HEK293 (cell line): Measurements from ENCODE around the gene HECTD2.

ENCODE experiments used
- CTCF ChIA-PET: fragments of 350-600 bp; formaldehyde crosslinking; extraction: SDS; loops from one replicate; lab custom pipeline; 2021; ENCODE audit warnings: antibody characterized with exemption; lab: Yijun Ruan, JAX
- POLR2A ChIA-PET: fragments of 300-600 bp; formaldehyde crosslinking; extraction: SDS; loops from one replicate; lab custom pipeline; 2020; ENCODE audit warnings: antibody characterized with exemption, inconsistent platforms; lab: Yijun Ruan, JAX
- H3K27ac ChIP-seq: fragments of 200-500 bp; sonication (Bioruptor generic); 2 replicates; pipeline ENCODE4 v1.5.1; 2014; ENCODE audit warnings: low read depth, low read length, control low read depth, inconsistent platforms; ENCODE audit errors: extremely low read depth
- H3K36me3 ChIP-seq, 2 experiments: fragments of 200-500 bp in 1 of 2; sonication (Bioruptor generic) in 1 of 2; 1 replicate in 1 of 2; 2 replicates in 1 of 2; pipeline ENCODE4 v1.5.1; 2014 to 2017; ENCODE audit warnings: inconsistent platforms in 2 of 2, low read length in 2 of 2; ENCODE audit not compliant: control insufficient read depth in 2 of 2, insufficient read depth in 1 of 2
- H3K4me1 ChIP-seq: fragments of 200-500 bp; sonication (Bioruptor generic); 2 replicates; pipeline ENCODE4 v1.5.1; 2014; ENCODE audit warnings: mild to moderate bottlenecking, low read length, inconsistent platforms; ENCODE audit not compliant: control insufficient read depth, insufficient read depth
- H3K4me3 ChIP-seq: 2 replicates; pipeline ENCODE4 v1.5.1; 2011; ENCODE audit warnings: low read depth, mild to moderate bottlenecking, control low read depth, low read length, moderate library complexity
- H3K9me3 ChIP-seq: fragments of 200-500 bp; sonication (Bioruptor generic); 2 replicates; pipeline ENCODE4 v1.5.1; 2014; ENCODE audit warnings: low read depth, low read length, inconsistent platforms; ENCODE audit not compliant: control insufficient read depth, insufficient read depth
- BCL11A ChIP-seq: fragments of 450-650 bp; formaldehyde crosslinking; IDR thresholded peaks from 2 replicates; pipeline ENCODE4 v1.5.1; 2016; ENCODE audit warnings: low read depth, missing biosample characterization, missing genetic modification characterization
- BCL11B ChIP-seq: fragments of 450-650 bp; formaldehyde crosslinking; IDR thresholded peaks from 2 replicates; pipeline ENCODE4 v1.5.1; 2016; ENCODE audit warnings: low read depth, missing biosample characterization, missing genetic modification characterization
- EGR2 ChIP-seq: fragments of 450-650 bp; formaldehyde crosslinking; IDR thresholded peaks from 2 replicates; pipeline ENCODE4 v1.5.1; 2016; ENCODE audit warnings: low read depth, missing biosample characterization, missing genetic modification characterization
- GLIS1 ChIP-seq: fragments of 450-650 bp; formaldehyde crosslinking; IDR thresholded peaks from 2 replicates; pipeline ENCODE4 v1.5.1; 2016; ENCODE audit warnings: missing biosample characterization, missing genetic modification characterization
- HOXC10 ChIP-seq: sonication (generic); formaldehyde crosslinking; IDR thresholded peaks from 2 replicates; pipeline ENCODE4 v1.8.1; 2023; ENCODE audit warnings: mild to moderate bottlenecking, missing genetic modification reagents
- KLF7 ChIP-seq: fragments of 450-650 bp; formaldehyde crosslinking; IDR thresholded peaks from 2 replicates; pipeline ENCODE4 v1.5.1; 2016; ENCODE audit warnings: missing biosample characterization, missing genetic modification characterization, borderline replicate concordance
- OSR2 ChIP-seq: fragments of 450-650 bp; formaldehyde crosslinking; IDR thresholded peaks from 2 replicates; pipeline ENCODE4 v1.5.1; 2016; ENCODE audit warnings: missing biosample characterization, missing genetic modification characterization
- OVOL3 ChIP-seq: fragments of 450-650 bp; formaldehyde crosslinking; IDR thresholded peaks from 2 replicates; pipeline ENCODE4 v1.5.1; 2016; ENCODE audit warnings: missing biosample characterization, missing genetic modification characterization
- SCRT2 ChIP-seq: fragments of 450-650 bp; formaldehyde crosslinking; IDR thresholded peaks from 2 replicates; pipeline ENCODE4 v1.5.1; 2016; ENCODE audit warnings: missing biosample characterization, missing genetic modification characterization
- SP2 ChIP-seq: fragments of 450-650 bp; formaldehyde crosslinking; IDR thresholded peaks from 2 replicates; pipeline ENCODE4 v1.5.1; 2016; ENCODE audit warnings: missing biosample characterization, missing genetic modification characterization
- TRIM28 ChIP-seq: IDR thresholded peaks from 2 replicates; pipeline ENCODE4 v1.6.1; 2011; ENCODE audit warnings: low read length, control low read depth, borderline replicate concordance
- WT1 ChIP-seq: fragments of 450-650 bp; formaldehyde crosslinking; IDR thresholded peaks from 2 replicates; pipeline ENCODE4 v1.5.1; 2016; ENCODE audit warnings: missing biosample characterization, missing genetic modification characterization
- ZEB2 ChIP-seq: fragments of 450-650 bp; formaldehyde crosslinking; IDR thresholded peaks from 2 replicates; pipeline ENCODE4 v1.5.1; 2016; ENCODE audit warnings: missing biosample characterization, missing genetic modification characterization
- ZNF157 ChIP-seq: fragments of 450-650 bp; formaldehyde crosslinking; IDR thresholded peaks from 2 replicates; pipeline ENCODE4 v1.5.1; 2016; ENCODE audit warnings: missing biosample characterization, missing genetic modification characterization
- ZNF174 ChIP-seq: fragments of 450-650 bp; formaldehyde crosslinking; IDR thresholded peaks from 2 replicates; pipeline ENCODE4 v1.5.0; 2017; ENCODE audit warnings: missing biosample characterization, mild to moderate bottlenecking, missing genetic modification characterization
- ZNF2 ChIP-seq: fragments of 450-650 bp; formaldehyde crosslinking; IDR thresholded peaks from 2 replicates; pipeline ENCODE4 v1.5.1; 2016; ENCODE audit warnings: missing biosample characterization, missing genetic modification characterization
- ZNF202 ChIP-seq: fragments of 450-650 bp; formaldehyde crosslinking; IDR thresholded peaks from 2 replicates; pipeline ENCODE4 v1.5.1; 2016; ENCODE audit warnings: missing biosample characterization, missing genetic modification characterization, borderline replicate concordance
- ZNF280D ChIP-seq: fragments of 450-650 bp; formaldehyde crosslinking; IDR thresholded peaks from 2 replicates; pipeline ENCODE4 v1.5.1; 2016; ENCODE audit warnings: missing biosample characterization, missing genetic modification characterization
- ZNF341 ChIP-seq: fragments of 450-650 bp; formaldehyde crosslinking; IDR thresholded peaks from 2 replicates; pipeline ENCODE4; 2016; ENCODE audit warnings: low read depth, missing biosample characterization, missing genetic modification characterization
- ZNF366 ChIP-seq: fragments of 450-650 bp; formaldehyde crosslinking; conservative IDR thresholded peaks from 2 replicates; pipeline ENCODE4 v1.5.1; 2016; ENCODE audit warnings: missing biosample characterization, missing genetic modification characterization
- ZNF37A ChIP-seq: fragments of 450-650 bp; IDR thresholded peaks from 2 replicates; pipeline ENCODE4 v1.5.1; 2018; ENCODE audit warnings: missing biosample characterization, missing genetic modification characterization
- ZNF398 ChIP-seq: fragments of 450-650 bp; formaldehyde crosslinking; IDR thresholded peaks from 2 replicates; pipeline ENCODE4 v1.5.1; 2017; ENCODE audit warnings: missing biosample characterization, missing genetic modification characterization
- ZNF433 ChIP-seq: fragments of 450-650 bp; formaldehyde crosslinking; IDR thresholded peaks from 2 replicates; pipeline ENCODE4 v1.5.1; 2016; ENCODE audit warnings: missing biosample characterization, missing genetic modification characterization, low read depth
- ZNF544 ChIP-seq: fragments of 450-650 bp; formaldehyde crosslinking; IDR thresholded peaks from 2 replicates; pipeline ENCODE4 v1.5.0; 2017; ENCODE audit warnings: missing biosample characterization, missing genetic modification characterization
- ZNF571 ChIP-seq: fragments of 450-650 bp; formaldehyde crosslinking; IDR thresholded peaks from 2 replicates; pipeline ENCODE4 v1.5.0; 2017; ENCODE audit warnings: missing biosample characterization, missing genetic modification characterization
- ZNF580 ChIP-seq: fragments of 450-650 bp; formaldehyde crosslinking; IDR thresholded peaks from 2 replicates; pipeline ENCODE4 v1.5.1; 2016; ENCODE audit warnings: missing biosample characterization, missing genetic modification characterization
- ZNF610 ChIP-seq: fragments of 450-650 bp; formaldehyde crosslinking; IDR thresholded peaks from 2 replicates; pipeline ENCODE4 v1.5.1; 2016; ENCODE audit warnings: missing biosample characterization, missing genetic modification characterization, borderline replicate concordance
- ZNF623 ChIP-seq: fragments of 450-650 bp; formaldehyde crosslinking; IDR thresholded peaks from 2 replicates; pipeline ENCODE4 v1.5.1; 2016; ENCODE audit warnings: missing biosample characterization, missing genetic modification characterization
- ZNF701 ChIP-seq: fragments of 450-650 bp; formaldehyde crosslinking; IDR thresholded peaks from 2 replicates; pipeline ENCODE4 v1.5.1; 2016; ENCODE audit warnings: missing biosample characterization, missing genetic modification characterization
- ZNF843 ChIP-seq: fragments of 450-650 bp; formaldehyde crosslinking; IDR thresholded peaks from 2 replicates; pipeline ENCODE4 v1.5.1; 2016; ENCODE audit warnings: missing biosample characterization, missing genetic modification characterization

Gene HECTD2

GRCh38 chr10:91380873-91381256, 29.3 kb upstream of the HECTD2 start:
- no peak overlapping the region for H3K4me3 ChIP-seq
- TF ChIP-seq TRIM28 = 0 out of 2 replicates have a peak, but pooled peaks have one; percentile 30
- TF ChIP-seq ZNF571 (tag by site-specific recombination) = no peak
- no peak overlapping the region for H3K27ac ChIP-seq
- ChIA-PET CTCF (interaction anchor here (0.5 to 1.7 kb wide), 4 partner anchors 80 to 861 kb away, joined by 3 to 5 read pairs (median 3); no protein-coding TSS in a partner anchor), POLR2A (interaction anchor here (1.5 kb wide), 1 partner anchor 82 kb away, joined by 4 read pairs; no protein-coding TSS in a partner anchor)
- peaks cover 12% of the 10 kb centered on the region for H3K4me1 ChIP-seq
- no peaks in the 10 kb centered on the region for H3K36me3 ChIP-seq
- H3K9me3 ChIP-seq = no peaks in the 10 kb centered on the region

- no peaks in the 10 kb centered on the region for H3K9me3 ChIP-seq
- H3K36me3 ChIP-seq = no peaks in the 10 kb centered on the region
- H3K4me1 ChIP-seq = peaks cover 12% of the 10 kb centered on the region
- ChIA-PET POLR2A (interaction anchor here (0.6 to 0.8 kb wide), 2 partner anchors 28 to 915 kb away, joined by 3 to 6 read pairs; no protein-coding TSS in a partner anchor), CTCF (interaction anchor here (0.5 to 1.7 kb wide), 5 partner anchors 81 to 861 kb away, joined by 3 to 7 read pairs (median 3); no protein-coding TSS in a partner anchor)
- no peak overlapping the region for H3K4me3 ChIP-seq
- no peak overlapping the region; the same call in 1 of the 2 replicates for H3K27ac ChIP-seq
- TF ChIP-seq EGR2 = peak; percentile 73
- no peak for TF ChIP-seq OVOL3 (tag by site-specific recombination)
- no peak for TF ChIP-seq ZNF280D (tag by site-specific recombination)
- TF ChIP-seq ZNF544 = no peak
- TF ChIP-seq ZNF2 (tag by site-specific recombination) = no peak
- no peak for TF ChIP-seq KLF7 (tag by site-specific recombination)
- TF ChIP-seq ZNF701 (tag by site-specific recombination) = no peak
- TF ChIP-seq ZNF157 (tag by site-specific recombination) = no peak
- peak; percentile 66; the same call in 1 of the 2 replicates for TF ChIP-seq ZNF398 (tag by site-specific recombination)
- TF ChIP-seq ZNF174 (tag by site-specific recombination) = no peak
- TF ChIP-seq ZNF843 (tag by site-specific recombination) = no peak
- no peak for TF ChIP-seq ZEB2
- no peak for TF ChIP-seq ZNF623 (tag by site-specific recombination)
- 0 out of 2 replicates have a peak, but pooled peaks have one; percentile 22 for TF ChIP-seq OSR2
- TF ChIP-seq HOXC10 (CRISPR knock-in tag) = no peak
- no peak for TF ChIP-seq BCL11B (tag by site-specific recombination)
- no peak for TF ChIP-seq ZNF202 (tag by site-specific recombination)
- no peak for TF ChIP-seq ZNF580 (tag by site-specific recombination)
- TF ChIP-seq BCL11A = no peak
- TF ChIP-seq WT1 (tag by site-specific recombination) = no peak
- peak; percentile 92 for TF ChIP-seq GLIS1 (tag by site-specific recombination)
- no peak for TF ChIP-seq ZNF37A (tag by site-specific recombination)
- no peak for TF ChIP-seq SCRT2 (tag by site-specific recombination)
- peak; percentile 94 for TF ChIP-seq ZNF610 (tag by site-specific recombination)
- no peak for TF ChIP-seq ZNF433 (tag by site-specific recombination)
- TF ChIP-seq ZNF341 (tag by site-specific recombination) = peak; percentile 86
- TF ChIP-seq SP2 (tag by site-specific recombination) = peak; percentile 30; the same call in 1 of the 2 replicates
- no peak for TF ChIP-seq ZNF366 (tag by site-specific recombination)
Observed at GRCh38 chr10:91381257-91381891, 28.8 kb upstream of the HECTD2 start.
